ENCODE measurements around the gene OTUD3.

- TF ChIP-seq CTCF (IDR thresholded peaks at IDR 0.05) (peak; percentile 88 to 93 (median 89)), POLR2A (IDR thresholded peaks at IDR 0.05) (no peak)
Observed at GRCh38 chr1:19918057-19918456, 35.9 kb downstream of the OTUD3 start.
